H1 (cell line): Measurements from ENCODE around the gene CCL22. TPM values are rescaled to one million over a fixed set of nuclear protein-coding genes. Genes with fewer than 3 reads are reported as not detected.

Experiments
- CTCF ChIA-PET: fragments of 300-600 bp; sonication (Branson Sonifier 250); formaldehyde crosslinking; loops from one replicate; lab custom pipeline; 2021; ENCODE audit not compliant: partially characterized antibody; lab: Charles Lee
- POLR2A ChIA-PET: fragments of 300-600 bp; sonication (Branson Sonifier 250); formaldehyde crosslinking; loops from one replicate; lab custom pipeline; 2021; ENCODE audit warnings: inconsistent platforms; ENCODE audit not compliant: partially characterized antibody; lab: Charles Lee
- DNase-seq, 2 experiments: peaks; one replicate each; pipeline versions ENCODE4 v3.0.0 to v3.0.0-alpha.2; 2010 to 2022; ENCODE audit warnings: low spot score in 2 of 2, low read depth in 1 of 2, mixed read lengths in 1 of 2
- FAIRE-seq: peaks from 2 replicates; lab custom pipeline; 2011; peaks lifted over from hg19 to GRCh38; lab: Jason Lieb, UNC
- H2AFZ ChIP-seq: 2 replicates; pipeline ENCODE4 v1.8.1; 2012; ENCODE audit warnings: low read length, inconsistent platforms
- H2AK5ac ChIP-seq: 2 replicates; pipeline ENCODE4 v1.6.1; 2013; ENCODE audit warnings: low read depth, low read length
- H2BK120ac ChIP-seq: replicated peaks from 2 replicates; pipeline ENCODE3; 2013; ENCODE audit warnings: low read depth, low read length, inconsistent platforms
- H2BK12ac ChIP-seq: 2 replicates; pipeline ENCODE4 v1.6.1; 2013; ENCODE audit warnings: low read depth, low read length
- H2BK15ac ChIP-seq: 2 replicates; pipeline ENCODE4 v1.6.1; 2013; ENCODE audit warnings: low read length
- H2BK20ac ChIP-seq: 2 replicates; pipeline ENCODE4 v1.6.1; 2013; ENCODE audit warnings: low read length
- H2BK5ac ChIP-seq: 2 replicates; pipeline ENCODE4 v1.6.1; 2013; ENCODE audit warnings: low read depth, low read length
- H3K14ac ChIP-seq: 2 replicates; pipeline ENCODE4 v1.6.1; 2013; ENCODE audit warnings: inconsistent platforms; ENCODE audit not compliant: insufficient read length
- H3K18ac ChIP-seq: 2 replicates; pipeline ENCODE4 v1.6.1; 2013; ENCODE audit warnings: low read length; ENCODE audit errors: extremely low read depth
- H3K23ac ChIP-seq: 2 replicates; pipeline ENCODE4 v1.6.1; 2013; ENCODE audit warnings: inconsistent platforms; ENCODE audit not compliant: insufficient read length
- H3K23me2 ChIP-seq: 2 replicates; pipeline ENCODE4 v1.6.1; 2013; ENCODE audit warnings: low read depth, low read length
- H3K27ac ChIP-seq: 2 replicates; pipeline ENCODE4 v1.6.1; 2011; ENCODE audit warnings: low read depth, low read length, inconsistent platforms
- H3K27me3 ChIP-seq, 4 experiments: replicated peaks in 1 of 4; 1 replicate in 1 of 4; 2 replicates in 3 of 4; pipeline versions ENCODE4 v1.6.1 to v1.8.1; 2011 to 2013; ENCODE audit warnings: low read length in 3 of 4, mild to moderate bottlenecking in 3 of 4, inconsistent platforms in 2 of 4, mixed read lengths in 2 of 4, moderate library complexity in 1 of 4; ENCODE audit not compliant: control insufficient read depth in 3 of 4, insufficient read depth in 3 of 4; ENCODE audit errors: extremely low read depth in 1 of 4
- H3K36me3 ChIP-seq, 4 experiments: 2 replicates each; pipeline versions ENCODE4 v1.6.1 to v1.8.1; 2011 to 2013; ENCODE audit warnings: mild to moderate bottlenecking in 4 of 4, low read length in 3 of 4, moderate library complexity in 2 of 4, control low read depth in 1 of 4, inconsistent platforms in 1 of 4; ENCODE audit not compliant: insufficient read depth in 4 of 4, control insufficient read depth in 2 of 4
- H3K4ac ChIP-seq: replicated peaks from 2 replicates; pipeline ENCODE3; 2013; ENCODE audit warnings: low read length, low read depth, mixed read lengths, inconsistent platforms; ENCODE audit not compliant: insufficient read length
- H3K4me1 ChIP-seq, 4 experiments: replicated peaks in 1 of 4; 1 replicate in 1 of 4; 2 replicates in 3 of 4; pipeline versions ENCODE4 v1.6.1 to v1.8.1; 2011 to 2013; ENCODE audit warnings: low read length in 3 of 4, inconsistent platforms in 2 of 4, mixed read lengths in 1 of 4; ENCODE audit not compliant: insufficient read depth in 4 of 4, control insufficient read depth in 3 of 4
- H3K4me2 ChIP-seq, 2 experiments: 2 replicates each; pipeline versions ENCODE4 v1.6.1 to v1.8.1; 2011 to 2013; ENCODE audit warnings: low read depth in 2 of 2, low read length in 2 of 2, control low read depth in 1 of 2, inconsistent platforms in 1 of 2, mild to moderate bottlenecking in 1 of 2; ENCODE audit not compliant: insufficient read depth in 1 of 2
- H3K4me3 ChIP-seq, 4 experiments: fragments of 200-600, 300-600 bp in 1 of 4; sonication (generic), shearing (Covaris generic), sonication (Bioruptor Twin) in 1 of 4; 2 replicates each; pipeline versions ENCODE4 v1.5.1 to v1.8.1; 2011 to 2016; ENCODE audit warnings: low read length in 4 of 4, low read depth in 3 of 4, control low read depth in 2 of 4, inconsistent platforms in 2 of 4, mild to moderate bottlenecking in 2 of 4, mixed read lengths in 1 of 4, moderate library complexity in 1 of 4; ENCODE audit not compliant: insufficient read depth in 2 of 4; ENCODE audit errors: extremely low read depth in 1 of 4
- H3K56ac ChIP-seq: replicated peaks from 2 replicates; pipeline ENCODE3; 2013; ENCODE audit warnings: low read depth, mild to moderate bottlenecking, mixed read lengths, low read length, inconsistent platforms; ENCODE audit not compliant: insufficient read length
- H3K79me1 ChIP-seq: 2 replicates; pipeline ENCODE4 v1.6.1; 2013; ENCODE audit warnings: low read depth, low read length, control low read depth
- H3K79me2 ChIP-seq, 2 experiments: 2 replicates each; pipeline versions ENCODE4 v1.6.1 to v1.8.1; 2012 to 2013; ENCODE audit warnings: low read length in 2 of 2, mild to moderate bottlenecking in 2 of 2, inconsistent platforms in 1 of 2; ENCODE audit not compliant: insufficient read depth in 2 of 2, control insufficient read depth in 1 of 2
- H3K9ac ChIP-seq, 4 experiments: replicated peaks in 1 of 4; 1 replicate in 1 of 4; 2 replicates in 3 of 4; pipeline versions ENCODE4 v1.6.1 to v1.8.1; 2011 to 2013; ENCODE audit warnings: low read depth in 3 of 4, low read length in 3 of 4, control low read depth in 2 of 4, mild to moderate bottlenecking in 2 of 4, moderate library complexity in 2 of 4, inconsistent platforms in 1 of 4; ENCODE audit errors: extremely low read depth in 1 of 4
- H3K9me3 ChIP-seq, 2 experiments: 2 replicates each; pipeline versions ENCODE4 v1.6.1 to v1.8.1; 2012 to 2013; ENCODE audit warnings: mild to moderate bottlenecking in 2 of 2, moderate library complexity in 2 of 2, control low read depth in 1 of 2, inconsistent platforms in 1 of 2, low read depth in 1 of 2, low read length in 1 of 2, mixed read lengths in 1 of 2; ENCODE audit not compliant: insufficient read depth in 2 of 2
- H4K20me1 ChIP-seq, 2 experiments: replicated peaks in 1 of 2; 2 replicates each; pipeline versions ENCODE3 to v1.8.1; 2011 to 2013; ENCODE audit warnings: inconsistent platforms in 2 of 2, low read length in 2 of 2, mild to moderate bottlenecking in 1 of 2; ENCODE audit not compliant: insufficient read depth in 2 of 2, control insufficient read depth in 1 of 2
- H4K5ac ChIP-seq: 2 replicates; pipeline ENCODE4 v1.6.1; 2013; ENCODE audit warnings: low read length, low read depth, mixed read lengths, inconsistent platforms; ENCODE audit not compliant: insufficient read length
- H4K8ac ChIP-seq: 2 replicates; pipeline ENCODE4 v1.8.0; 2013; ENCODE audit warnings: mild to moderate bottlenecking, moderate library complexity, low read length, inconsistent platforms; ENCODE audit not compliant: insufficient read depth; ENCODE audit errors: extremely low read depth
- H4K91ac ChIP-seq: replicated peaks from 2 replicates; pipeline ENCODE3; 2013; ENCODE audit warnings: low read length, mixed read lengths, inconsistent platforms; ENCODE audit not compliant: insufficient read length
- BCL11A ChIP-seq, 2 experiments: IDR thresholded peaks; one replicate each; pipeline ENCODE4 v1.6.1; 2011; ENCODE audit warnings: low read depth in 2 of 2, low read length in 2 of 2, mild to moderate bottlenecking in 2 of 2
- CBX5 ChIP-seq: fragments of 300-800, 300-1000 bp; sonication (generic); IDR thresholded peaks from 2 replicates; pipeline ENCODE4 v1.7.1; 2016; ENCODE audit warnings: antibody characterized with exemption, low read length, low read depth
- CBX8 ChIP-seq: fragments of 300-800, 300-1000 bp; sonication (generic); IDR thresholded peaks from 2 replicates; pipeline ENCODE4 v1.7.1; 2016; ENCODE audit warnings: low read depth, low read length, borderline replicate concordance
- CREB1 ChIP-seq: IDR thresholded peaks from 2 replicates; pipeline ENCODE4 v1.6.1; 2012; ENCODE audit warnings: inconsistent platforms
- HDAC6 ChIP-seq: IDR thresholded peaks from one replicate; pipeline ENCODE4 v1.7.1; 2012; ENCODE audit warnings: low read depth, mild to moderate bottlenecking, inconsistent platforms, low read length, moderate library complexity
- JUN ChIP-seq: IDR thresholded peaks from 2 replicates; pipeline ENCODE4 v1.6.1; 2011; ENCODE audit warnings: low read depth, mild to moderate bottlenecking, improper control_type of control experiment, low read length
- KDM4A ChIP-seq: IDR thresholded peaks from one replicate; pipeline ENCODE4 v1.7.1; 2012; ENCODE audit warnings: low read depth, mild to moderate bottlenecking, moderate library complexity, low read length, inconsistent platforms; ENCODE audit not compliant: severe bottlenecking
- MAFK ChIP-seq: IDR thresholded peaks from 2 replicates; pipeline ENCODE4 v1.6.1; 2012; ENCODE audit warnings: low read depth, mild to moderate bottlenecking, improper control_type of control experiment, low read length
- NRF1 ChIP-seq: IDR thresholded peaks from 2 replicates; pipeline ENCODE4 v1.6.1; 2011; ENCODE audit warnings: mild to moderate bottlenecking, low read depth, low read length, improper control_type of control experiment
- RNF2 ChIP-seq: fragments of 200-900, 300-1000 bp; sonication (generic); IDR thresholded peaks from 2 replicates; pipeline ENCODE4 v1.7.1; 2016; ENCODE audit warnings: borderline replicate concordance, low read depth, mild to moderate bottlenecking, antibody characterized with exemption, low read length; ENCODE audit not compliant: poor library complexity, severe bottlenecking; ENCODE audit errors: missing control alignments
- SRF ChIP-seq: IDR thresholded peaks from 2 replicates; pipeline ENCODE4 v1.6.1; 2011; ENCODE audit warnings: mild to moderate bottlenecking, low read depth, low read length, moderate library complexity
- TAF1 ChIP-seq: IDR thresholded peaks from 2 replicates; pipeline ENCODE4 v1.6.1; 2011; ENCODE audit warnings: mild to moderate bottlenecking, low read depth, low read length
- TCF12 ChIP-seq: IDR thresholded peaks from 2 replicates; pipeline ENCODE4 v1.6.1; 2011; ENCODE audit warnings: low read depth, mild to moderate bottlenecking, low read length
- TEAD4 ChIP-seq: IDR thresholded peaks from 2 replicates; pipeline ENCODE4 v1.6.1; 2012; ENCODE audit warnings: low read depth, low read length, inconsistent platforms, mixed read lengths
- WGBS, 2 experiments: shearing (Covaris generic) in 1 of 2; methylation state at CpG; one replicate each; pipeline versions ENCODE4 v1.1.6 to v1.1.7; 2013 to 2015; ENCODE audit warnings: low lambda C conversion rate in 2 of 2, mixed read lengths in 2 of 2, inconsistent platforms in 1 of 2, low coverage in 1 of 2, missing lambda C conversion rate in 1 of 2; ENCODE audit not compliant: insufficient replicate concordance in 2 of 2, insufficient coverage in 1 of 2, insufficient read length in 1 of 2; ENCODE audit errors: extremely low coverage in 1 of 2, missing lambda C conversion rate in 1 of 2; 5-methylcytosine and 5-hydroxymethylcytosine counted together
- polyA plus RNA-seq, 7 experiments: library from polyadenylated mRNA; depleted of rRNA in 3 of 7; stranded (reverse) in 5 of 7; unstranded in 2 of 7; fragments of >200 nt in 5 of 7; fragments of 200-250 nt in 2 of 7; gene quantifications; 1 replicate in 5 of 7; 2 replicates in 1 of 7; 4 replicates in 1 of 7; pipeline versions ENCODE4 v1.2.1 to v1.2.3, GENCODE V29; 2011 to 2013; ENCODE audit warnings: missing spikeins in 2 of 7, mixed read lengths in 2 of 7
- total RNA-seq: library from RNA; stranded (reverse); fragmentation: NEBNext Ultra II Directional; extraction: Animal tissue kit (Norgen Biotek cat#: 25700); gene quantifications from 2 replicates; pipeline ENCODE4 v1.2.1, GENCODE V29; 2021

The CCL22 gene
- total and polyA plus RNA-seq, 2 of the 8 experiments (the other 6 are each of a cell fraction or from before 2014, with no cell fraction given) = not detected

DNA sequence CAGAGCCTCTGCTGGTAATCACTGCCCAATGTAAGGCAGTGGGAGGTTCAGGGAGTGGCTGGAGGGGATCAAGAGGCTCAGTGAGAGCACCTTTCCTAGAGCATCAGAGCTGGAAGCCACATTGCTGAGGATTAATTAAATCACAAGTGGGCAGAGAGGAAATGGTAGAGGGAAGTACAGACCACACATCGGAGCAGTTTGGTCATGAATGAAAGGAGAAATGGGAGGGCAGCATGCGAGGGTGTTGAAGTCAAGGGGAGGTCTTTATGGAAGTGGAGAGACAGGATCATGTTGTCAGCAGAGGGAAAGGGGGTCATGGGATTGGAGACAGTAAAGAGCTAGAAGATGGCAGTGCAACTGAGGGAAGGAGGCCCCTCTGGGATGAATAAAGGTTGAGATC, 48.3 kb downstream of the CCL22 start:
- peaks cover 0 to 4% of the 10 kb centered on the region in 2 experiments for H4K20me1 ChIP-seq
- H4K91ac ChIP-seq = no peak overlapping the region
- H4K5ac ChIP-seq = no peak overlapping the region
- no peak overlapping the region for H3K27ac ChIP-seq
- no peaks in the 10 kb centered on the region for H3K27me3 ChIP-seq
- no peak overlapping the region for H2BK120ac ChIP-seq
- H3K4me3 ChIP-seq = no peak overlapping the region
- H3K36me3 ChIP-seq = no peaks in the 10 kb centered on the region
- H3K79me1 ChIP-seq = no peaks in the 10 kb centered on the region
- H3K18ac ChIP-seq = no peak overlapping the region
- H3K14ac ChIP-seq = no peak overlapping the region
- no peak overlapping the region for H2BK20ac ChIP-seq
- no peaks in the 10 kb centered on the region; a peak in 1 of 4 replicates for H3K9me3 ChIP-seq
- no peak overlapping the region for H3K56ac ChIP-seq
- H2AK5ac ChIP-seq = no peak overlapping the region
- no peaks in the 10 kb centered on the region for H3K79me2 ChIP-seq
- no peak overlapping the region for H2BK12ac ChIP-seq
- no peak for DNase-seq
- no peak overlapping the region for H3K4ac ChIP-seq
- ChIA-PET CTCF (interaction anchor here (4.3 kb wide), 1 partner anchor 11 kb away, joined by 39 read pairs; no protein-coding TSS in a partner anchor), POLR2A (interaction anchor here (0.5 kb wide), 1 partner anchor 75 kb away, joined by 3 read pairs; no protein-coding TSS in a partner anchor)
- no peak overlapping the region for H2BK5ac ChIP-seq
- FAIRE-seq = no peak
- no peak overlapping the region for H3K4me2 ChIP-seq
- 89% methylated on average over 2 of the region's 2 CpGs; no CpG with 5 or more reads in 1 of the 2 experiments for WGBS, 2 experiments
- no peak overlapping the region for H2AFZ ChIP-seq
- no peaks in the 10 kb centered on the region; a peak in 2 of 7 replicates for H3K4me1 ChIP-seq
- no peak for TF ChIP-seq HDAC6
- TF ChIP-seq MAFK = no peak
- no peak for TF ChIP-seq KDM4A
- TF ChIP-seq SRF = no peak
- no peak for TF ChIP-seq TCF12
- TF ChIP-seq RNF2 = no peak
- TF ChIP-seq BCL11A (IDR thresholded peaks at IDR 0.05; ENCODE audit: low read depth in 2 of 2, low read length in 2 of 2) = no peak
- TF ChIP-seq CBX5 = no peak
- no peak for TF ChIP-seq JUN
- TF ChIP-seq CBX8 = no peak
- TF ChIP-seq TAF1 = no peak
- no peak for TF ChIP-seq CREB1
- no peak for TF ChIP-seq TEAD4
- TF ChIP-seq NRF1 = no peak
- peaks cover 9% of the 10 kb centered on the region; the same call in 1 of the 2 replicates for H3K23me2 ChIP-seq
- H3K23ac ChIP-seq = no peak overlapping the region
- no peak overlapping the region for H4K8ac ChIP-seq
- H2BK15ac ChIP-seq = no peak overlapping the region
- no peak overlapping the region for H3K9ac ChIP-seq
